Lung (tissue), 12 donors: ENCODE data around the gene TMEM222. TPM values are rescaled to one million over a fixed set of nuclear protein-coding genes. Genes with fewer than 3 reads are reported as not detected.

ENCODE experiments used
- ATAC-seq: fragments of 200-7000 bp; cut with Tn5 transposase; one replicate; pipeline ENCODE4 v1.9.1; 2020; ENCODE audit warnings: moderate number of reproducible peaks; ENCODE audit not compliant: insufficient read depth, low FRiP score
- DNase-seq, 3 donors: peaks; one replicate each; pipeline ENCODE4 v3.0.0-alpha.2; 2013 to 2017
- H3K27ac ChIP-seq, 2 donors: one replicate each; pipeline ENCODE4 v1.5.1; 2013; ENCODE audit warnings: mild to moderate bottlenecking in 2 of 2, moderate library complexity in 2 of 2, control low read depth in 1 of 2, inconsistent platforms in 1 of 2, low read depth in 1 of 2, low read length in 1 of 2
- H3K27me3 ChIP-seq, 3 donors: one replicate each; pipeline ENCODE4 v1.5.1; 2013; ENCODE audit warnings: low read length in 2 of 3; ENCODE audit not compliant: control insufficient read depth in 3 of 3, insufficient read depth in 3 of 3
- H3K36me3 ChIP-seq, 4 donors: one replicate each; pipeline ENCODE4 v1.5.1; 2013; ENCODE audit warnings: low read length in 4 of 4, mild to moderate bottlenecking in 1 of 4, moderate library complexity in 1 of 4; ENCODE audit not compliant: control insufficient read depth in 4 of 4, insufficient read depth in 4 of 4
- H3K4me1 ChIP-seq, 5 donors: one replicate each; pipeline ENCODE4 v1.5.1; 2013; ENCODE audit warnings: low read length in 5 of 5, mild to moderate bottlenecking in 2 of 5, moderate library complexity in 1 of 5; ENCODE audit not compliant: control insufficient read depth in 5 of 5, insufficient read depth in 5 of 5
- H3K4me3 ChIP-seq: one replicate; pipeline ENCODE4 v1.5.1; 2013; ENCODE audit warnings: mild to moderate bottlenecking, control low read depth, moderate library complexity
- H3K9ac ChIP-seq, 2 donors: one replicate each; pipeline ENCODE4 v1.5.1; 2013; ENCODE audit warnings: low read length in 2 of 2, control low read depth in 1 of 2; ENCODE audit not compliant: insufficient read depth in 1 of 2
- H3K9me3 ChIP-seq, 4 donors: one replicate each; pipeline ENCODE4 v1.5.1; 2013; ENCODE audit warnings: low read length in 3 of 4, mild to moderate bottlenecking in 1 of 4, moderate library complexity in 1 of 4; ENCODE audit not compliant: control insufficient read depth in 4 of 4, insufficient read depth in 3 of 4
- WGBS, 2 donors: extraction: QIAGEN DNeasy Blood & Tissue Kit; methylation state at CpG; one replicate each; pipeline ENCODE4 v1.1.7; 2013; 5-methylcytosine and 5-hydroxymethylcytosine counted together
- polyA plus RNA-seq, 2 donors: library from polyadenylated mRNA; stranded (reverse); fragments of 200-250 nt; gene quantifications; one replicate each; pipeline ENCODE4 v1.2.1, GENCODE V29; 2013
- total RNA-seq, 2 donors: library from RNA; depleted of rRNA in 1 of 2; stranded (reverse); fragments of >200 nt in 1 of 2; gene quantifications; one replicate each; pipeline ENCODE4 v1.2.1, GENCODE V29; 2014 to 2021
- TF ChIP-seq, protein P1 (sequence below): IDR thresholded peaks from 2 replicates; pipeline ENCODE4 v1.5.1; 2012; ENCODE audit warnings: mild to moderate bottlenecking; ENCODE audit errors: control extremely low read depth, extremely low read depth
- donor health status: control.
- donor health status: control.
- donor health status: Bipolar disorder and iron deficiency.
- donor health status: healthy.
- donor health status: DM: yes; HTN: yes; CAD: no.

The TMEM222 gene
- total and polyA plus RNA-seq, 4 donors: 25.2 to 51.5 (median 48.4) TPM

GRCh38 chr1:27366411-27367159 lies 44.6 kb downstream of the TMEM222 start, which contains the start of gene MAP3K6:
Gene MAP3K6 (minus strand): TSS chr1:27366961. CDS start chr1:27366597, 364 bp downstream.
- H3K4me1 ChIP-seq: peaks cover 0 to 17% (median 10%) of the 10 kb centered on the region in 5 donors
- DNase-seq (peak; percentile 86 to 87 (median 86)), ATAC-seq (peak; percentile 80)
- peak within 1 kb of the TSS; percentile 49 to 71 for H3K9ac ChIP-seq
- H3K36me3 ChIP-seq: peaks cover 0 to 32% (median 2%) of the 10 kb centered on the region in 4 donors
- H3K27ac ChIP-seq: peak within 1 kb of the TSS; percentile 92 to 98
- 0 to 1% methylated on average over 56 to 67 of the region's 67 CpGs for WGBS, 2 donors
- TF ChIP-seq, protein P1, sequence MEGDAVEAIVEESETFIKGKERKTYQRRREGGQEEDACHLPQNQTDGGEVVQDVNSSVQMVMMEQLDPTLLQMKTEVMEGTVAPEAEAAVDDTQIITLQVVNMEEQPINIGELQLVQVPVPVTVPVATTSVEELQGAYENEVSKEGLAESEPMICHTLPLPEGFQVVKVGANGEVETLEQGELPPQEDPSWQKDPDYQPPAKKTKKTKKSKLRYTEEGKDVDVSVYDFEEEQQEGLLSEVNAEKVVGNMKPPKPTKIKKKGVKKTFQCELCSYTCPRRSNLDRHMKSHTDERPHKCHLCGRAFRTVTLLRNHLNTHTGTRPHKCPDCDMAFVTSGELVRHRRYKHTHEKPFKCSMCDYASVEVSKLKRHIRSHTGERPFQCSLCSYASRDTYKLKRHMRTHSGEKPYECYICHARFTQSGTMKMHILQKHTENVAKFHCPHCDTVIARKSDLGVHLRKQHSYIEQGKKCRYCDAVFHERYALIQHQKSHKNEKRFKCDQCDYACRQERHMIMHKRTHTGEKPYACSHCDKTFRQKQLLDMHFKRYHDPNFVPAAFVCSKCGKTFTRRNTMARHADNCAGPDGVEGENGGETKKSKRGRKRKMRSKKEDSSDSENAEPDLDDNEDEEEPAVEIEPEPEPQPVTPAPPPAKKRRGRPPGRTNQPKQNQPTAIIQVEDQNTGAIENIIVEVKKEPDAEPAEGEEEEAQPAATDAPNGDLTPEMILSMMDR: peak; percentile 1
- peak within 1 kb of the TSS; percentile 63 for H3K4me3 ChIP-seq
- no peaks in the 10 kb centered on the region for H3K27me3 ChIP-seq
- no peaks in the 10 kb centered on the region for H3K9me3 ChIP-seq

GRCh38 chr1:27367160-27367650 lies 45.2 kb downstream of the TMEM222 start:
- Histone ChIP-seq H3K4me1 (peaks cover 0 to 17% (median 10%) of the 10 kb centered on the region in 5 donors), H3K9ac (no peak overlapping the region), H3K9me3 (no peaks in the 10 kb centered on the region), H3K4me3 (no peak overlapping the region), H3K36me3 (peaks cover 0 to 26% (median 2%) of the 10 kb centered on the region in 4 donors), H3K27ac (peak overlapping the region; percentile 63 to 92), H3K27me3 (no peaks in the 10 kb centered on the region)
- TF ChIP-seq, protein P1: no peak
- ATAC-seq: no peak
- 38 to 51% methylated on average over 8 of the region's 8 CpGs for WGBS, 2 donors
- no peak for DNase-seq

DNA sequence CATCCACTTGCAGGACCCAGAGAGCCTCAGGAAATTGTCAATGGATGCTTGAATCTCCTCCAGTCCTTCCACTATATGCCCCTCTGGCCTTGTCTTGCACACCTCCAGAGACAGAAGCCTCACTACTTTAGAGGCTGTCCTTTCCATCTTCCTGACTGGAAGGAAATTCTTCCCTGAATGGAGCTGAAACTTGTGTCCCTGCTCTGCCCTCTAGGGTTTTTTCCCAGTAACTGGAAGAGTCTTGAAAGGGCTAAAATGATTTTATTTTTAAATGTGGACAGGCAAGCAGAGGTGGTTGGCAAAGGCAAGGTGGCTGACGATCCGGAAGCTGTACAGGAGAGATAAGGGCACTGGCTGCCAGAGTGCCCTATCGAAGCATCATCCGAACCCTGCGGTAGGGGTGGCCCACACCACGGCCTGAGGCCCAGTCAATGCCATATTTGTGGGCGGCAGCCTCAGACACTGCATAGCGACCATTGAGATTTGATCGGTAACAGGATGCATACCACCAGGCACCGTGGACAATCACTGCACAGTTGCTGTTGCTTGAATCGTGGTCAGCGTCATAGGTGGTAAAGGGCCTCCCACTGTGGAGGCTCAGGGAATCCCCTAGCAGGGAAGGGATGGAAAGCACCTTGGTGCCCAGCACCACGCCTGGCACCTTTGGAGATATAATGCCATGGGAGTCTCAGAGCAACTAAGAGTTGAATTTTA lies 47.1 kb downstream of the TMEM222 start:
- ATAC-seq (no peak), DNase-seq (no peak)
- TF ChIP-seq, protein P1: no peak
- Histone ChIP-seq H3K36me3 (peaks cover 0 to 8% (median 0%) of the 10 kb centered on the region in 4 donors), H3K27ac (peak overlapping the region in 1 of 2 donors; percentile 18), H3K4me3 (peak overlapping the region; percentile 22), H3K27me3 (no peaks in the 10 kb centered on the region), H3K9me3 (no peaks in the 10 kb centered on the region), H3K4me1 (peaks cover 0 to 17% (median 10%) of the 10 kb centered on the region in 5 donors), H3K9ac (no peak overlapping the region)
- 36 to 49% methylated on average over 13 of the region's 13 CpGs for WGBS, 2 donors
